ENCODE results near the gene LRMDA. TPM values are rescaled to one million over a fixed set of nuclear protein-coding genes. Genes with fewer than 3 reads are reported as not detected.

LRMDA gene
- total and polyA plus RNA-seq, 2 donors from 2014 or later = 23.2 to 48.6 TPM

DNA sequence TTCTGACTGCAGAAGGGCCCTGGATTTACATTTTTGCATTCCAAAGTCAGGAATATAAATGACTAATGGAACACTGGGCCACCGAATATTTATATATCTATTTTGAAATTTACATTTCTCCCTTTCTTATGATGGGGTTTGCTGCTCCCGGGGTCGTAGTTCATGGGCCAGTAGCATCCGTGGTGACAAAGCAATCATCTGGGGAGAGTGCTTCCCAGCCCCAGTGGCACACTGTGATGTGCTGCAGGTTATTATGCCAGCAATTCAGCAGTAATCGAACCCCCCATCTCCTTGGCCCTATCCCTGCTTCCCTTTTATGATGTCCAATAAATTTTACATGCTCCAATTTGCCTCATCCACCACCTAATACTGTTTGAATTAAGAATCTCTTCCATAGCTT is 837.5 kb downstream of the LRMDA start:
- no peak overlapping the region for H3K9ac ChIP-seq (ENCODE audit: low read length in 3 of 3)
- H3K9me3 ChIP-seq (ENCODE audit: control insufficient read depth in 2 of 3, insufficient read depth in 1 of 3, low read length in 3 of 3) = no peaks in the 10 kb centered on the region
- TF ChIP-seq, protein P1, sequence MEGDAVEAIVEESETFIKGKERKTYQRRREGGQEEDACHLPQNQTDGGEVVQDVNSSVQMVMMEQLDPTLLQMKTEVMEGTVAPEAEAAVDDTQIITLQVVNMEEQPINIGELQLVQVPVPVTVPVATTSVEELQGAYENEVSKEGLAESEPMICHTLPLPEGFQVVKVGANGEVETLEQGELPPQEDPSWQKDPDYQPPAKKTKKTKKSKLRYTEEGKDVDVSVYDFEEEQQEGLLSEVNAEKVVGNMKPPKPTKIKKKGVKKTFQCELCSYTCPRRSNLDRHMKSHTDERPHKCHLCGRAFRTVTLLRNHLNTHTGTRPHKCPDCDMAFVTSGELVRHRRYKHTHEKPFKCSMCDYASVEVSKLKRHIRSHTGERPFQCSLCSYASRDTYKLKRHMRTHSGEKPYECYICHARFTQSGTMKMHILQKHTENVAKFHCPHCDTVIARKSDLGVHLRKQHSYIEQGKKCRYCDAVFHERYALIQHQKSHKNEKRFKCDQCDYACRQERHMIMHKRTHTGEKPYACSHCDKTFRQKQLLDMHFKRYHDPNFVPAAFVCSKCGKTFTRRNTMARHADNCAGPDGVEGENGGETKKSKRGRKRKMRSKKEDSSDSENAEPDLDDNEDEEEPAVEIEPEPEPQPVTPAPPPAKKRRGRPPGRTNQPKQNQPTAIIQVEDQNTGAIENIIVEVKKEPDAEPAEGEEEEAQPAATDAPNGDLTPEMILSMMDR (IDR thresholded peaks at IDR 0.05; ENCODE audit: borderline replicate concordance, extremely low read depth, insufficient read depth) = no peak
- H3K4me3 ChIP-seq (ENCODE audit: low read length in 3 of 3) = no peak overlapping the region
- no peaks in the 10 kb centered on the region for H3K36me3 ChIP-seq (ENCODE audit: control insufficient read depth in 2 of 3, insufficient read depth in 3 of 3, low read length in 3 of 3)
- no peak for FAIRE-seq
- H3K27ac ChIP-seq (ENCODE audit: low read depth in 2 of 2, low read length in 2 of 2) = no peak overlapping the region
- no peaks in the 10 kb centered on the region for H3K4me1 ChIP-seq (ENCODE audit: control insufficient read depth in 2 of 3, insufficient read depth in 2 of 3, low read depth in 1 of 3, low read length in 3 of 3)
- no peaks in the 10 kb centered on the region for H3K27me3 ChIP-seq (ENCODE audit: control insufficient read depth, insufficient read depth, low read length)
- no peak for DNase-seq
- intact Hi-C loops (cut with DNase I) = no loop called here

DNA sequence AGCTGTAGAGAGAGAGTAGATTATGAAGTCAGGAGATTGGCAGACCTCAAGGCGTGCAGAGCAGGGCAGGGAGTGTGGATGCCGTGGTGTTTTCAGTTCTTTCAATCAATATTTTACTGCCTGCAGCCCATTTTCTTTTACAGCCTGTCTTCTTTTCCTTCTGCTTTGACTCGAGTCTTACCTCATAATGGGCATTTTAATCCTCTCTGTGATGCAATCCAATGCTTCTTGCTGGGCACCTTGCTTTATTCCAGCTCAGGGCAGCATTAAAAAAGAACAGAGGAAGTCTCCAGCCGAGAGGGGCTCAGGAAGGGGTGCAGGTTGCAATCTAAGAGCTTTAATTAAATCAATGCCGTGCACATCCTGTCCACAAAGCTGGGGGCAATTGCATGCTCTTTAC is 839.0 kb downstream of the LRMDA start:
- TF ChIP-seq, protein P1 (IDR thresholded peaks at IDR 0.05; ENCODE audit: borderline replicate concordance, extremely low read depth, insufficient read depth) = no peak
- no peak for DNase-seq
- intact Hi-C loops (cut with DNase I) = no loop called here
- H3K27me3 ChIP-seq (ENCODE audit: control insufficient read depth, insufficient read depth, low read length) = no peaks in the 10 kb centered on the region
- H3K9ac ChIP-seq (ENCODE audit: low read length in 3 of 3) = no peak overlapping the region
- H3K4me3 ChIP-seq (ENCODE audit: low read length in 3 of 3) = no peak overlapping the region
- no peaks in the 10 kb centered on the region for H3K4me1 ChIP-seq (ENCODE audit: control insufficient read depth in 2 of 3, insufficient read depth in 2 of 3, low read depth in 1 of 3, low read length in 3 of 3)
- peaks cover 0 to 3% (median 3%) of the 10 kb centered on the region in 3 donors for H3K9me3 ChIP-seq (ENCODE audit: control insufficient read depth in 2 of 3, insufficient read depth in 1 of 3, low read length in 3 of 3)
- no peaks in the 10 kb centered on the region for H3K36me3 ChIP-seq (ENCODE audit: control insufficient read depth in 2 of 3, insufficient read depth in 3 of 3, low read length in 3 of 3)
- FAIRE-seq = no peak
- H3K27ac ChIP-seq (ENCODE audit: low read depth in 2 of 2, low read length in 2 of 2) = no peak overlapping the region

DNA sequence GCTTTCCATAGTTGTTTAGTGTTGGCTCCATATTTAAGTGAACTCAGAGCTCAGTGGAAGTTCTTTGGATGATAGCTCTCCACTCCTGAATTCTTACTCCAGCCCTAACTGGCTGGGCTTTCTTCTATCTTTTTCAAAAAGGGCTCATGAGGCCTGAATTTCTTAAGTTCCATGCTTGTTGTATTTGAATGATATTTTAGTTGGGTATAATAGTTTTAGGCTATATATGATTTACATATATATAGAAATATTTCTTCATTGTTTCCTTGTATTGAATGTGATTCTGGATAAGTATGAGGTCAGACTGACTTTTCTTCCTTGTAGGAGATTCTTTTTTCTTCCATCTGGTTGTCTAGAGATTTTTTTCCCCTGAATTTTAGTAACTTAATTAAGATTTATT is 843.5 kb downstream of the LRMDA start:
- Histone ChIP-seq H3K9me3 (ENCODE audit: control insufficient read depth in 2 of 3, insufficient read depth in 1 of 3, low read length in 3 of 3) (peaks cover 0 to 3% (median 3%) of the 10 kb centered on the region in 3 donors), H3K27ac (ENCODE audit: low read depth in 2 of 2, low read length in 2 of 2) (no peak overlapping the region), H3K36me3 (ENCODE audit: control insufficient read depth in 2 of 3, insufficient read depth in 3 of 3, low read length in 3 of 3) (no peaks in the 10 kb centered on the region), H3K9ac (ENCODE audit: low read length in 3 of 3) (no peak overlapping the region), H3K4me3 (ENCODE audit: low read length in 3 of 3) (no peak overlapping the region), H3K4me1 (ENCODE audit: control insufficient read depth in 2 of 3, insufficient read depth in 2 of 3, low read depth in 1 of 3, low read length in 3 of 3) (peaks cover 0 to 3% (median 0%) of the 10 kb centered on the region in 3 donors), H3K27me3 (ENCODE audit: control insufficient read depth, insufficient read depth, low read length) (no peaks in the 10 kb centered on the region)
- DNase-seq (no peak), FAIRE-seq (no peak)
- intact Hi-C loops (cut with DNase I) = no loop called here
- TF ChIP-seq, protein P1 (IDR thresholded peaks at IDR 0.05; ENCODE audit: borderline replicate concordance, extremely low read depth, insufficient read depth) = no peak
